Activated CD8-positive, alpha-beta memory T cell treated with anti-CD3 and anti-CD28 coated beads, Interleukin-2, amount 50 U/mL, for 1 hour (primary cell): Measurements from ENCODE around the gene MELTF.

Source experiments
- DNase-seq: peaks from one replicate; pipeline ENCODE4 v3.0.0-alpha.2; 2020; ENCODE audit errors: extremely low read depth

MELTF gene

GRCh38 chr3:196994056-196994455 is 35.6 kb downstream of the MELTF start:
- DNase-seq = no peak

GRCh38 chr3:196992461-196993065 is 37.1 kb downstream of the MELTF start:
- DNase-seq = no peak

- no peak for DNase-seq
Observed at GRCh38 chr3:196991581-196992460, 37.8 kb downstream of the MELTF start.

GRCh38 chr3:196990601-196991007 is 39.0 kb downstream of the MELTF start:
- no peak for DNase-seq

GRCh38 chr3:196989721-196990262 is 39.8 kb downstream of the MELTF start:
- no peak for DNase-seq

GRCh38 chr3:196988241-196989029 is 41.2 kb downstream of the MELTF start:
- no peak for DNase-seq

GRCh38 chr3:196987022-196987421 is 42.6 kb downstream of the MELTF start:
- DNase-seq = no peak

GRCh38 chr3:196985954-196986885 is 43.4 kb downstream of the MELTF start:
- DNase-seq = no peak

- DNase-seq = no peak
Observed at GRCh38 chr3:196985298-196985697, 44.3 kb downstream of the MELTF start.

- DNase-seq = no peak
Observed at GRCh38 chr3:196983186-196983585, 46.4 kb downstream of the MELTF start.

- no peak for DNase-seq
Observed at GRCh38 chr3:196981657-196982056, 48.0 kb downstream of the MELTF start.

- no peak for DNase-seq
Observed at GRCh38 chr3:196979545-196979944, 50.1 kb downstream of the MELTF start.

GRCh38 chr3:196976941-196977340 is 52.7 kb downstream of the MELTF start:
- no peak for DNase-seq

- DNase-seq = no peak
Observed at GRCh38 chr3:196975349-196975748, 54.3 kb downstream of the MELTF start.

- no peak for DNase-seq
Observed at GRCh38 chr3:196974661-196975060, 55.0 kb downstream of the MELTF start.

GRCh38 chr3:196971094-196971698 is 58.4 kb downstream of the MELTF start:
- DNase-seq = no peak

GRCh38 chr3:196970547-196971093 is 59.0 kb downstream of the MELTF start:
- DNase-seq = no peak

- no peak for DNase-seq
Observed at GRCh38 chr3:196969660-196970546, 59.7 kb downstream of the MELTF start.

- no peak for DNase-seq
Observed at GRCh38 chr3:196969134-196969659, 60.4 kb downstream of the MELTF start.
